HCT116 (cell line): ENCODE measurements around the gene AUTS2. TPM values are rescaled to one million over a fixed set of nuclear protein-coding genes. Genes with fewer than 3 reads are reported as not detected.

Experiments used
- ATAC-seq: fragments of 200-7000 bp; cut with Tn5 transposase; 2 replicates; pipeline ENCODE4 v1.9.1; 2020; ENCODE audit warnings: mild to moderate bottlenecking, moderate library complexity
- BruUV-seq: library from RNA; stranded (reverse); fragments of 400-500 nt; replicated peaks from 2 replicates; lab custom pipeline; 2021; lab: Mats Ljungman, UMichigan
- CTCF ChIA-PET: fragments of 300-600 bp; sonication (Branson Sonifier 250); formaldehyde crosslinking; loops from one replicate; lab custom pipeline; 2021; ENCODE audit warnings: antibody characterized with exemption; lab: Charles Lee
- POLR2A ChIA-PET: fragments of 300-600, 350-600 bp; sonication (Branson Sonifier 250); formaldehyde crosslinking; loops from one replicate; lab custom pipeline; 2021; ENCODE audit warnings: antibody characterized with exemption; lab: Charles Lee
- RAD21 ChIA-PET, 2 experiments: fragments of 300-600 bp; sonication (Branson Sonifier 250); formaldehyde crosslinking; loops; one replicate each; lab custom pipeline; 2023; ENCODE audit warnings: low total read pairs in 2 of 2; ENCODE audit not compliant: uncharacterized antibody in 2 of 2, unreplicated experiment in 2 of 2, low non-redundant PET in 1 of 2; lab: Charles Lee
- DNase-seq: peaks from one replicate; pipeline ENCODE4 v3.0.0-alpha.2; 2010; ENCODE audit warnings: low read depth, low spot score
- H2AFZ ChIP-seq: fragments of 200-600 bp; shearing (Covaris generic), sonication (generic); 2 replicates; pipeline ENCODE4 v1.6.1; 2017; ENCODE audit warnings: low read depth, mixed run types, mixed read lengths, antibody characterized with exemption, low read length; ENCODE audit not compliant: poor library complexity, severe bottlenecking
- H3K27ac ChIP-seq: 2 replicates; pipeline ENCODE4 v1.5.1; 2012; ENCODE audit warnings: low read depth, low read length
- H3K27me3 ChIP-seq: fragments of 200-600 bp; sonication (generic); 2 replicates; pipeline ENCODE4 v1.6.1; 2016; ENCODE audit warnings: mixed run types, low read length, mixed read lengths; ENCODE audit not compliant: insufficient read depth
- H3K36me3 ChIP-seq, 2 experiments: fragments of 200-500 bp in 1 of 2; fragments of 200-600 bp in 1 of 2; sonication (Bioruptor generic) in 1 of 2; sonication (generic) in 1 of 2; 2 replicates each; pipeline versions ENCODE4 v1.5.1 to v1.6.1; 2014 to 2016; ENCODE audit warnings: low read length in 2 of 2, inconsistent platforms in 1 of 2, mixed read lengths in 1 of 2, mixed run types in 1 of 2; ENCODE audit not compliant: insufficient read depth in 2 of 2, control insufficient read depth in 1 of 2
- H3K4me1 ChIP-seq, 2 experiments: fragments of 200-600 bp in 1 of 2; sonication (generic) in 1 of 2; 2 replicates each; pipeline versions ENCODE4 v1.5.1 to v1.6.1; 2012 to 2017; ENCODE audit warnings: low read length in 2 of 2, inconsistent platforms in 1 of 2, mild to moderate bottlenecking in 1 of 2, mixed read lengths in 1 of 2, mixed run types in 1 of 2, moderate library complexity in 1 of 2; ENCODE audit not compliant: insufficient read depth in 2 of 2, control insufficient read depth in 1 of 2
- H3K4me2 ChIP-seq: fragments of 200-600 bp; sonication (generic); 2 replicates; pipeline ENCODE4 v1.6.1; 2017; ENCODE audit warnings: mixed run types, low read length, mixed read lengths
- H3K4me3 ChIP-seq, 2 experiments: fragments of 200-600 bp in 1 of 2; sonication (generic) in 1 of 2; replicated peaks in 1 of 2; 2 replicates each; pipeline ENCODE4 v1.5.1; 2011 to 2016; ENCODE audit warnings: low read length in 2 of 2, control low read depth in 1 of 2, low read depth in 1 of 2, mild to moderate bottlenecking in 1 of 2, mixed read lengths in 1 of 2, mixed run types in 1 of 2
- H3K79me2 ChIP-seq: fragments of 200-600 bp; sonication (generic); 2 replicates; pipeline ENCODE4 v1.6.1; 2017; ENCODE audit warnings: mild to moderate bottlenecking, mixed run types, low read length, moderate library complexity, mixed read lengths; ENCODE audit not compliant: insufficient read depth
- H3K9ac ChIP-seq: fragments of 200-600 bp; sonication (generic); 2 replicates; pipeline ENCODE4 v1.6.1; 2016; ENCODE audit warnings: low read length, mixed read lengths
- H3K9me2 ChIP-seq: fragments of 200-600 bp; sonication (generic), shearing (Covaris generic); 2 replicates; pipeline ENCODE4 v1.6.1; 2017; ENCODE audit warnings: mixed run types, mild to moderate bottlenecking, moderate library complexity; ENCODE audit not compliant: insufficient read depth
- H3K9me3 ChIP-seq, 2 experiments: fragments of 200-500 bp in 1 of 2; fragments of 200-600 bp in 1 of 2; sonication (Bioruptor generic) in 1 of 2; sonication (generic) in 1 of 2; 2 replicates each; pipeline ENCODE4 v1.6.1; 2014 to 2017; ENCODE audit warnings: low read length in 2 of 2, mixed read lengths in 2 of 2, inconsistent platforms in 1 of 2, low read depth in 1 of 2, mild to moderate bottlenecking in 1 of 2, mixed run types in 1 of 2, moderate library complexity in 1 of 2; ENCODE audit not compliant: control insufficient read depth in 1 of 2, insufficient read depth in 1 of 2
- H4K20me1 ChIP-seq: fragments of 200-600 bp; sonication (generic), shearing (Covaris generic); 2 replicates; pipeline ENCODE4 v1.6.1; 2017; ENCODE audit warnings: mixed run types, mild to moderate bottlenecking, moderate library complexity; ENCODE audit not compliant: insufficient read depth
- ATF3 ChIP-seq: IDR thresholded peaks from 2 replicates; pipeline ENCODE4 v1.6.1; 2012
- CEBPB ChIP-seq: IDR thresholded peaks from 2 replicates; pipeline ENCODE4 v1.6.1; 2012; ENCODE audit warnings: low read depth
- CTCF ChIP-seq, 3 experiments: fragments of 200-600 bp in 1 of 3; sonication (generic) in 1 of 3; IDR thresholded peaks in 2 of 3; conservative IDR thresholded peaks in 1 of 3; 2 replicates each; pipeline ENCODE4 v1.5.1; 2012 to 2017; ENCODE audit warnings: low read depth in 2 of 3, low read length in 2 of 3, antibody characterized with exemption in 1 of 3, borderline replicate concordance in 1 of 3, control low read depth in 1 of 3, mild to moderate bottlenecking in 1 of 3, mixed read lengths in 1 of 3, mixed run types in 1 of 3, moderate library complexity in 1 of 3; ENCODE audit not compliant: insufficient read depth in 1 of 3
- EGR1 ChIP-seq: IDR thresholded peaks from 2 replicates; pipeline ENCODE4 v1.6.1; 2012; ENCODE audit warnings: low read depth
- EZH2 ChIP-seq: fragments of 200-600 bp; sonication (generic); IDR thresholded peaks from 2 replicates; pipeline ENCODE4 v1.6.1; 2017; ENCODE audit warnings: antibody characterized with exemption, mixed run types
- EZH2phosphoT487 ChIP-seq: fragments of 200-600 bp; IDR thresholded peaks from 2 replicates; pipeline ENCODE4 v1.6.1; 2018; ENCODE audit warnings: antibody characterized with exemption, borderline replicate concordance
- JUND ChIP-seq: IDR thresholded peaks from 2 replicates; pipeline ENCODE4 v1.6.1; 2012
- MAX ChIP-seq: IDR thresholded peaks from 2 replicates; pipeline ENCODE4 v1.6.1; 2012
- POLR2A ChIP-seq: IDR thresholded peaks from 2 replicates; pipeline ENCODE4 v1.7.0; 2011; ENCODE audit warnings: borderline replicate concordance; ENCODE audit not compliant: insufficient read depth, insufficient read length; ENCODE audit errors: extremely low read depth
- POLR2AphosphoS5 ChIP-seq: IDR thresholded peaks from 2 replicates; pipeline ENCODE4 v1.6.1; 2011; ENCODE audit warnings: mild to moderate bottlenecking, low read depth, low read length, moderate library complexity
- RAD21 ChIP-seq: IDR thresholded peaks from 2 replicates; pipeline ENCODE4 v1.6.1; 2012; ENCODE audit warnings: low read depth, mild to moderate bottlenecking
- SIN3A ChIP-seq: IDR thresholded peaks from 2 replicates; pipeline ENCODE4 v1.6.1; 2012; ENCODE audit warnings: low read depth
- SP1 ChIP-seq: IDR thresholded peaks from 2 replicates; pipeline ENCODE4 v1.6.1; 2012; ENCODE audit warnings: low read depth
- SRF ChIP-seq: IDR thresholded peaks from 2 replicates; pipeline ENCODE4 v1.6.1; 2012; ENCODE audit warnings: low read depth
- TCF7L2 ChIP-seq: IDR thresholded peaks from 2 replicates; pipeline ENCODE4 v1.7.0; 2011; ENCODE audit warnings: borderline replicate concordance, inconsistent platforms; ENCODE audit not compliant: insufficient read depth, insufficient read length; ENCODE audit errors: extremely low read depth
- ZBTB33 ChIP-seq: IDR thresholded peaks from 2 replicates; pipeline ENCODE4 v1.6.1; 2011; ENCODE audit warnings: mild to moderate bottlenecking, low read length, moderate library complexity; ENCODE audit not compliant: insufficient replicate concordance; ENCODE audit errors: extremely low read depth
- ZFX ChIP-seq: fragments of 450-650 bp; IDR thresholded peaks from 2 replicates; pipeline ENCODE4 v1.6.1; 2017
- intact Hi-C: fragments of 100-400 bp; cut with micrococcal nuclease; formaldehyde crosslinking; loops from 2 replicates; pipeline ENCODE4 v1.10.0; 2022
- total RNA-seq: library from RNA; stranded (reverse); gene quantifications from one replicate; pipeline ENCODE4 v1.2.1, GENCODE V29; 2021; ENCODE audit not compliant: unreplicated experiment

AUTS2 gene
- total RNA-seq, 1 experiment from 2014 or later, result 0.93 TPM

GRCh38 chr7:69770613-69771012 lies 172.3 kb downstream of the AUTS2 start:
- no peaks in the 10 kb centered on the region for H3K79me2 ChIP-seq
- ChIA-PET CTCF (no interaction called here), RAD21 (no interaction called here), POLR2A (no interaction called here)
- H3K4me3 ChIP-seq, result no peak overlapping the region
- intact Hi-C loops, result no loop called here
- no peaks in the 10 kb centered on the region for H3K9me2 ChIP-seq
- no peak overlapping the region for H3K9ac ChIP-seq
- BruUV-seq, result no TSS peak
- no peaks in the 10 kb centered on the region for H3K27me3 ChIP-seq
- no peak overlapping the region for H3K27ac ChIP-seq
- no peaks in the 10 kb centered on the region for H3K4me1 ChIP-seq
- ATAC-seq, result no peak
- H3K9me3 ChIP-seq, result peaks cover 17 to 18% of the 10 kb centered on the region in 2 experiments; a peak in 2 of 4 replicates
- no peak for DNase-seq
- TF ChIP-seq ATF3, result no peak
- H4K20me1 ChIP-seq, result no peaks in the 10 kb centered on the region
- H2AFZ ChIP-seq, result no peak overlapping the region
- no peaks in the 10 kb centered on the region for H3K36me3 ChIP-seq
- H3K4me2 ChIP-seq, result no peak overlapping the region

GRCh38 chr7:69772718-69773436 lies 174.6 kb downstream of the AUTS2 start:
- Histone ChIP-seq H3K27me3 (no peaks in the 10 kb centered on the region), H3K27ac (no peak overlapping the region), H3K4me1 (no peaks in the 10 kb centered on the region), H3K9me2 (no peaks in the 10 kb centered on the region), H3K9me3 (peaks cover 11 to 26% of the 10 kb centered on the region in 2 experiments; a peak in 2 of 4 replicates), H3K36me3 (no peaks in the 10 kb centered on the region), H3K4me2 (no peak overlapping the region), H3K9ac (no peak overlapping the region), H2AFZ (no peak overlapping the region), H3K4me3 (no peak overlapping the region), H3K79me2 (no peaks in the 10 kb centered on the region), H4K20me1 (no peaks in the 10 kb centered on the region)
- RAD21 ChIA-PET, result no interaction called here
- no peak for DNase-seq
- CTCF ChIA-PET, result no interaction called here
- no TSS peak for BruUV-seq
- intact Hi-C loops, result no loop called here
- POLR2A ChIA-PET, result no interaction called here
- no peak for ATAC-seq
- TF ChIP-seq SP1, result no peak
- no peak for TF ChIP-seq POLR2AphosphoS5
- no peak for TF ChIP-seq JUND
- TF ChIP-seq EZH2, result no peak
- no peak for TF ChIP-seq ZBTB33
- no peak for TF ChIP-seq CEBPB
- TF ChIP-seq ZFX, result no peak
- no peak for TF ChIP-seq RAD21
- no peak for TF ChIP-seq EGR1
- no peak for TF ChIP-seq TCF7L2
- TF ChIP-seq SIN3A, result no peak
- TF ChIP-seq POLR2A, result no peak
- TF ChIP-seq CTCF (IDR thresholded peaks at IDR 0.05 in 2 of 3, conservative IDR thresholded peaks at IDR 0.05 in 1 of 3; ENCODE audit: borderline replicate concordance in 1 of 3, insufficient read depth in 1 of 3, low read depth in 2 of 3, low read length in 2 of 3), result no peak
- TF ChIP-seq EZH2phosphoT487, result no peak
- no peak for TF ChIP-seq SRF
- TF ChIP-seq ATF3, result no peak
- no peak for TF ChIP-seq MAX
